Measurements from ENCODE around the gene SLC26A6.

The SLC26A6 gene

GRCh38 chr3:48598323-48599076 is 36.8 kb downstream of the SLC26A6 start:
- DNase-seq = no peak

- no peak for DNase-seq
Measured at GRCh38 chr3:48597408-48597800, 37.9 kb downstream of the SLC26A6 start.

GRCh38 chr3:48596676-48597407 is 38.4 kb downstream of the SLC26A6 start:
- no peak for DNase-seq

- no peak for DNase-seq
Measured at GRCh38 chr3:48596157-48596556, 39.1 kb downstream of the SLC26A6 start.

GRCh38 chr3:48595526-48596121 is 39.6 kb downstream of the SLC26A6 start:
- no peak for DNase-seq

- DNase-seq = no peak
Measured at GRCh38 chr3:48595075-48595525, 40.2 kb downstream of the SLC26A6 start, which contains the start of gene COL7A1. COL7A1 (minus strand) TSS chr3:48595329; CDS start chr3:48595159, 170 bp downstream.

GRCh38 chr3:48594417-48595049 is 40.7 kb downstream of the SLC26A6 start:
- no peak for DNase-seq

- DNase-seq = no peak
Measured at GRCh38 chr3:48593337-48593736, 41.9 kb downstream of the SLC26A6 start.

GRCh38 chr3:48592519-48593087 is 42.7 kb downstream of the SLC26A6 start:
- DNase-seq = no peak

- DNase-seq = no peak
Measured at GRCh38 chr3:48591886-48592518, 43.3 kb downstream of the SLC26A6 start.

- DNase-seq = no peak
Measured at GRCh38 chr3:48591436-48591835, 43.8 kb downstream of the SLC26A6 start.

- no peak for DNase-seq
Measured at GRCh38 chr3:48588230-48588629, 47.0 kb downstream of the SLC26A6 start.

- no peak for DNase-seq
Measured at GRCh38 chr3:48587686-48588085, 47.6 kb downstream of the SLC26A6 start.

GRCh38 chr3:48585411-48585810 is 49.9 kb downstream of the SLC26A6 start:
- no peak for DNase-seq

- no peak for DNase-seq
Measured at GRCh38 chr3:48584836-48585235, 50.4 kb downstream of the SLC26A6 start.

- DNase-seq = no peak
Measured at GRCh38 chr3:48581621-48582481, 53.4 kb downstream of the SLC26A6 start.

- DNase-seq = no peak
Measured at GRCh38 chr3:48576647-48577046, 58.6 kb downstream of the SLC26A6 start.
